Liver (tissue), 9 donors: Measurements from ENCODE around the gene CDHR4. TPM values are rescaled to one million over a fixed set of nuclear protein-coding genes. Genes with fewer than 3 reads are reported as not detected.

Experiments
- DNase-seq: peaks from one replicate; pipeline ENCODE4 v3.0.0-alpha.2; 2017; ENCODE audit warnings: low spot score
- H3K27ac ChIP-seq, 2 donors: one replicate each; pipeline ENCODE4 v1.7.0; 2013; ENCODE audit warnings: inconsistent platforms in 2 of 2, low read length in 2 of 2, control low read depth in 1 of 2, low read depth in 1 of 2, mild to moderate bottlenecking in 1 of 2
- H3K27me3 ChIP-seq, 4 donors: one replicate each; pipeline versions ENCODE4 v1.6.1 to v1.7.0; 2013; ENCODE audit warnings: low read length in 3 of 4, inconsistent platforms in 1 of 4, mild to moderate bottlenecking in 1 of 4, moderate library complexity in 1 of 4; ENCODE audit not compliant: control insufficient read depth in 4 of 4, insufficient read depth in 4 of 4
- H3K36me3 ChIP-seq, 4 donors: one replicate each; pipeline versions ENCODE4 v1.6.1 to v1.7.0; 2013; ENCODE audit warnings: low read length in 3 of 4, mild to moderate bottlenecking in 3 of 4, low read depth in 1 of 4, moderate library complexity in 1 of 4; ENCODE audit not compliant: control insufficient read depth in 4 of 4, insufficient read depth in 3 of 4
- H3K4me1 ChIP-seq, 4 donors: one replicate each; pipeline versions ENCODE4 v1.6.1 to v1.7.0; 2013; ENCODE audit warnings: low read length in 3 of 4, mild to moderate bottlenecking in 3 of 4, moderate library complexity in 1 of 4; ENCODE audit not compliant: control insufficient read depth in 4 of 4, insufficient read depth in 4 of 4
- H3K4me3 ChIP-seq, 3 donors: one replicate each; pipeline versions ENCODE4 v1.6.1 to v1.7.0; 2013; ENCODE audit warnings: low read length in 3 of 3, control low read depth in 1 of 3, low read depth in 1 of 3, mild to moderate bottlenecking in 1 of 3
- H3K9ac ChIP-seq, 2 donors: one replicate each; pipeline ENCODE4 v1.7.0; 2013; ENCODE audit warnings: low read length in 2 of 2, mild to moderate bottlenecking in 2 of 2, moderate library complexity in 2 of 2, control low read depth in 1 of 2, low read depth in 1 of 2
- H3K9me3 ChIP-seq, 4 donors: one replicate each; pipeline versions ENCODE4 v1.6.1 to v1.7.0; 2013; ENCODE audit warnings: low read length in 3 of 4; ENCODE audit not compliant: control insufficient read depth in 4 of 4
- ATF3 ChIP-seq: IDR thresholded peaks from 2 replicates; pipeline ENCODE4 v1.6.1; 2016; ENCODE audit warnings: antibody characterized with exemption
- CTCF ChIP-seq: fragments of 150-350 bp; IDR thresholded peaks from 2 replicates; pipeline ENCODE4 v1.5.1; 2017; ENCODE audit warnings: improper control_type of control experiment, low read depth, low read length; ENCODE audit not compliant: missing input control
- EGR1 ChIP-seq, 2 donors: IDR thresholded peaks; 2 replicates each; pipeline ENCODE4 v1.6.1; 2016 to 2018; ENCODE audit warnings: antibody characterized with exemption in 2 of 2, low read depth in 2 of 2
- FOXA1 ChIP-seq: IDR thresholded peaks from 2 replicates; pipeline ENCODE4 v1.6.1; 2016; ENCODE audit warnings: antibody characterized with exemption
- FOXA2 ChIP-seq: IDR thresholded peaks from 2 replicates; pipeline ENCODE4 v1.6.1; 2016; ENCODE audit warnings: antibody characterized with exemption
- GABPA ChIP-seq, 2 donors: IDR thresholded peaks in 1 of 2; conservative IDR thresholded peaks in 1 of 2; 2 replicates each; pipeline ENCODE4 v1.6.1; 2016; ENCODE audit warnings: antibody characterized with exemption in 2 of 2, mild to moderate bottlenecking in 1 of 2, moderate library complexity in 1 of 2
- HNF4A ChIP-seq, 2 donors: conservative IDR thresholded peaks; 2 replicates each; pipeline ENCODE4 v1.6.1; 2016; ENCODE audit warnings: antibody characterized with exemption in 2 of 2, mild to moderate bottlenecking in 2 of 2
- HNF4G ChIP-seq: IDR thresholded peaks from 2 replicates; pipeline ENCODE4 v1.6.1; 2016; ENCODE audit warnings: antibody characterized with exemption
- JUND ChIP-seq, 2 donors: IDR thresholded peaks; 2 replicates each; pipeline ENCODE4 v1.6.1; 2016; ENCODE audit warnings: antibody characterized with exemption in 2 of 2
- NR2F2 ChIP-seq: IDR thresholded peaks from 2 replicates; pipeline ENCODE4 v1.6.1; 2016; ENCODE audit warnings: antibody characterized with exemption
- RAD21 ChIP-seq, 2 donors: IDR thresholded peaks; 2 replicates each; pipeline ENCODE4 v1.6.1; 2016; ENCODE audit warnings: antibody characterized with exemption in 2 of 2, mild to moderate bottlenecking in 2 of 2
- RXRA ChIP-seq, 2 donors: IDR thresholded peaks; 2 replicates each; pipeline ENCODE4 v1.6.1; 2017 to 2018; ENCODE audit warnings: antibody characterized with exemption in 2 of 2, mild to moderate bottlenecking in 1 of 2
- SP1 ChIP-seq: IDR thresholded peaks from 2 replicates; pipeline ENCODE4 v1.6.1; 2018; ENCODE audit warnings: antibody characterized with exemption, mild to moderate bottlenecking
- TAF1 ChIP-seq: conservative IDR thresholded peaks from 2 replicates; pipeline ENCODE4 v1.6.1; 2016; ENCODE audit warnings: antibody characterized with exemption, mild to moderate bottlenecking
- YY1 ChIP-seq: IDR thresholded peaks from 2 replicates; pipeline ENCODE4 v1.6.1; 2016; ENCODE audit warnings: antibody characterized with exemption, mild to moderate bottlenecking
- ZBTB33 ChIP-seq: IDR thresholded peaks from 2 replicates; pipeline ENCODE4 v1.6.1; 2016; ENCODE audit warnings: antibody characterized with exemption
- WGBS: extraction: QIAGEN DNeasy Blood & Tissue Kit; methylation state at CpG from one replicate; pipeline ENCODE4 v1.1.7; 2013; 5-methylcytosine and 5-hydroxymethylcytosine counted together
- polyA plus RNA-seq, 2 donors: library from polyadenylated mRNA; stranded (reverse) in 1 of 2; unstranded in 1 of 2; fragments of 200-250 nt in 1 of 2; fragments of >200 nt in 1 of 2; fragmentation: Nextera tagmentation in 1 of 2; extraction: Ambion mirVana in 1 of 2; gene quantifications; one replicate each; pipeline versions ENCODE4 v1.2.1 to v1.2.3, GENCODE V29; 2013 to 2015
- total RNA-seq, 2 donors: library from RNA; depleted of rRNA; stranded (reverse); fragments of >200 nt; gene quantifications; one replicate each; pipeline ENCODE4 v1.2.3, GENCODE V29; 2014
- TF ChIP-seq, protein P1 (sequence below): IDR thresholded peaks from 2 replicates; pipeline ENCODE4 v1.6.1; 2016; ENCODE audit warnings: antibody characterized with exemption
- TF ChIP-seq, protein P2 (sequence below): IDR thresholded peaks from 2 replicates; pipeline ENCODE4 v1.6.1; 2016; ENCODE audit warnings: antibody characterized with exemption, mild to moderate bottlenecking
- donor health status: healthy.
- donor health status: healthy.
- donor health status: healthy.
- donor health status: healthy.
- donor health status: healthy.

Gene CDHR4
- total and polyA plus RNA-seq, 4 donors, result not detected

GRCh38 chr3:49790626-49791411 lies 8.9 kb downstream of the CDHR4 start:
- no peak for DNase-seq
- Histone ChIP-seq H3K27me3 (no peaks in the 10 kb centered on the region), H3K4me3 (no peak overlapping the region), H3K9me3 (no peaks in the 10 kb centered on the region), H3K36me3 (no peaks in the 10 kb centered on the region), H3K9ac (no peak overlapping the region), H3K4me1 (peaks cover 0 to 8% (median 3%) of the 10 kb centered on the region in 4 donors), H3K27ac (no peak overlapping the region)
- TF ChIP-seq JUND (IDR thresholded peaks at IDR 0.05) (no peak), TAF1 (no peak)
- TF ChIP-seq, protein P1, sequence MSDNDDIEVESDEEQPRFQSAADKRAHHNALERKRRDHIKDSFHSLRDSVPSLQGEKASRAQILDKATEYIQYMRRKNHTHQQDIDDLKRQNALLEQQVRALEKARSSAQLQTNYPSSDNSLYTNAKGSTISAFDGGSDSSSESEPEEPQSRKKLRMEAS, result no peak
- WGBS, result 77% methylated on average over 9 of the region's 9 CpGs

DNA sequence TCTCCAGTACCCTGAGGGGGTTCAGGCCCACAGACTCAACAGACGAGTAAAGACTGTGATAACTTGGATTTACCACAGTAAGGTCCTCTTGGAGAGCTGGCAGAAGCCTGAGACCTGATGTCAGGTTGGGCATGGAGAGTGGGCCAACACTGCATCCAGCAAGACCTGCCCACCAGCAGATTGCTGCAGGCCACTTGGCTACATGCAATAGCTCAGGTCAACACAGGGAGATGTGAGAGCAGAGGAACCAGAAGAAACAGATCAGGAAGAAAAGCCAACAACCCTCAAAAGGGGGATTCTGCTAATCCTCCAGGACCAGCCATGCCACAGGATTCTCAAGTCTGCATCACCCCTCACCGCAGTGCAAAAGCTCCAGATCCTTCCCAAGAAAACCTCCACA lies 11.6 kb downstream of the CDHR4 start:
- 99% methylated on average over 2 of the region's 2 CpGs for WGBS
- H3K27ac ChIP-seq, result no peak overlapping the region
- no peak for DNase-seq
- H3K36me3 ChIP-seq, result peaks cover 0 to 2% (median 0%) of the 10 kb centered on the region in 4 donors
- H3K4me3 ChIP-seq, result no peak overlapping the region
- TF ChIP-seq RXRA (IDR thresholded peaks at IDR 0.05), result no peak
- TF ChIP-seq, protein P1, result no peak
- no peak overlapping the region for H3K9ac ChIP-seq
- H3K27me3 ChIP-seq, result no peaks in the 10 kb centered on the region
- H3K9me3 ChIP-seq, result no peaks in the 10 kb centered on the region
- H3K4me1 ChIP-seq, result peaks cover 0 to 16% (median 9%) of the 10 kb centered on the region in 4 donors

GRCh38 chr3:49787536-49787935 lies 12.1 kb downstream of the CDHR4 start:
- H3K36me3 ChIP-seq, result peaks cover 0 to 2% (median 0%) of the 10 kb centered on the region in 4 donors
- no peak for DNase-seq
- no peak for TF ChIP-seq EGR1 (IDR thresholded peaks at IDR 0.05; ENCODE audit: low read depth in 2 of 2)
- no peak for TF ChIP-seq CTCF
- no peak for TF ChIP-seq JUND (IDR thresholded peaks at IDR 0.05)
- no peak for TF ChIP-seq RAD21 (IDR thresholded peaks at IDR 0.05)
- TF ChIP-seq RXRA (IDR thresholded peaks at IDR 0.05), result no peak
- TF ChIP-seq FOXA1, result no peak
- no peak for TF ChIP-seq HNF4A (conservative IDR thresholded peaks at IDR 0.05)
- no peak for TF ChIP-seq TAF1
- no peak for TF ChIP-seq ZBTB33
- no peak for TF ChIP-seq GABPA (IDR thresholded peaks at IDR 0.05 in 1 of 2, conservative IDR thresholded peaks at IDR 0.05 in 1 of 2)
- no peak for TF ChIP-seq FOXA2
- no peak for TF ChIP-seq HNF4G
- TF ChIP-seq, protein P1, result no peak
- no peak for TF ChIP-seq YY1
- TF ChIP-seq SP1, result no peak
- no peak for TF ChIP-seq NR2F2
- TF ChIP-seq ATF3, result no peak
- TF ChIP-seq, protein P2, sequence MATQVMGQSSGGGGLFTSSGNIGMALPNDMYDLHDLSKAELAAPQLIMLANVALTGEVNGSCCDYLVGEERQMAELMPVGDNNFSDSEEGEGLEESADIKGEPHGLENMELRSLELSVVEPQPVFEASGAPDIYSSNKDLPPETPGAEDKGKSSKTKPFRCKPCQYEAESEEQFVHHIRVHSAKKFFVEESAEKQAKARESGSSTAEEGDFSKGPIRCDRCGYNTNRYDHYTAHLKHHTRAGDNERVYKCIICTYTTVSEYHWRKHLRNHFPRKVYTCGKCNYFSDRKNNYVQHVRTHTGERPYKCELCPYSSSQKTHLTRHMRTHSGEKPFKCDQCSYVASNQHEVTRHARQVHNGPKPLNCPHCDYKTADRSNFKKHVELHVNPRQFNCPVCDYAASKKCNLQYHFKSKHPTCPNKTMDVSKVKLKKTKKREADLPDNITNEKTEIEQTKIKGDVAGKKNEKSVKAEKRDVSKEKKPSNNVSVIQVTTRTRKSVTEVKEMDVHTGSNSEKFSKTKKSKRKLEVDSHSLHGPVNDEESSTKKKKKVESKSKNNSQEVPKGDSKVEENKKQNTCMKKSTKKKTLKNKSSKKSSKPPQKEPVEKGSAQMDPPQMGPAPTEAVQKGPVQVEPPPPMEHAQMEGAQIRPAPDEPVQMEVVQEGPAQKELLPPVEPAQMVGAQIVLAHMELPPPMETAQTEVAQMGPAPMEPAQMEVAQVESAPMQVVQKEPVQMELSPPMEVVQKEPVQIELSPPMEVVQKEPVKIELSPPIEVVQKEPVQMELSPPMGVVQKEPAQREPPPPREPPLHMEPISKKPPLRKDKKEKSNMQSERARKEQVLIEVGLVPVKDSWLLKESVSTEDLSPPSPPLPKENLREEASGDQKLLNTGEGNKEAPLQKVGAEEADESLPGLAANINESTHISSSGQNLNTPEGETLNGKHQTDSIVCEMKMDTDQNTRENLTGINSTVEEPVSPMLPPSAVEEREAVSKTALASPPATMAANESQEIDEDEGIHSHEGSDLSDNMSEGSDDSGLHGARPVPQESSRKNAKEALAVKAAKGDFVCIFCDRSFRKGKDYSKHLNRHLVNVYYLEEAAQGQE, result no peak
- H3K4me1 ChIP-seq, result peaks cover 0 to 16% (median 9%) of the 10 kb centered on the region in 4 donors
- WGBS, result 90% methylated on average over 5 of the region's 5 CpGs
- H3K4me3 ChIP-seq, result no peak overlapping the region
- H3K27me3 ChIP-seq, result no peaks in the 10 kb centered on the region
- no peak overlapping the region for H3K9ac ChIP-seq
- no peak overlapping the region for H3K27ac ChIP-seq
- H3K9me3 ChIP-seq, result no peaks in the 10 kb centered on the region
